Measurements from ENCODE around the gene CR2. TPM values are rescaled to one million over a fixed set of nuclear protein-coding genes. Genes with fewer than 3 reads are reported as not detected.

The CR2 gene
- total RNA-seq, 1 experiment from 2014 or later: 1.8 TPM

- peaks cover 11 to 15% of the 10 kb centered on the region in 2 experiments for H3K9me3 Mint-ChIP-seq
- H4K5ac ChIP-seq (ENCODE audit: insufficient read length, low read depth, low read length): no peak overlapping the region
- no peak overlapping the region for H2BK5ac ChIP-seq (ENCODE audit: insufficient read length, low read length)
- no peak overlapping the region for H3K14ac ChIP-seq (ENCODE audit: insufficient read depth, low read length)
- H3K79me2 ChIP-seq (ENCODE audit: insufficient read depth, low read length): no peaks in the 10 kb centered on the region
- 0 out of 2 replicates have a peak, but pooled peaks cover 1% of the 10 kb centered on the region for H3K27me3 ChIP-seq (ENCODE audit: insufficient read depth, low read length)
- H3K56ac ChIP-seq (ENCODE audit: insufficient read length, low read depth, low read length): no peak overlapping the region
- H4K91ac ChIP-seq (ENCODE audit: insufficient read length, low read depth, low read length): no peak overlapping the region
- no peak overlapping the region for H3K4ac ChIP-seq (ENCODE audit: low read depth, low read length)
- no peak overlapping the region for H3K9ac ChIP-seq (ENCODE audit: extremely low read depth, insufficient read length, low read length)
- H2AFZ ChIP-seq (ENCODE audit: low read length): no peak overlapping the region
- no peak overlapping the region for H3K18ac ChIP-seq (ENCODE audit: insufficient read length, low read depth, low read length)
- H3K27ac ChIP-seq (ENCODE audit: insufficient read length, low read depth, low read length): no peak overlapping the region
- H4K8ac ChIP-seq (replicated peaks; ENCODE audit: insufficient read length, low read depth, low read length): no peak overlapping the region
- no peak for DNase-seq
- H3K23ac ChIP-seq (ENCODE audit: insufficient read length, low read depth, low read length): no peak overlapping the region
- no peak overlapping the region for H2BK15ac ChIP-seq (ENCODE audit: low read depth, low read length)
- peaks cover 0 to 11% (median 5%) of the 10 kb centered on the region in 3 experiments; a peak in 5 of 7 replicates for H3K36me3 Mint-ChIP-seq (ENCODE audit: insufficient read depth in 1 of 3, low read depth in 3 of 3)
- H4K20me1 ChIP-seq (ENCODE audit: control insufficient read depth, insufficient read depth, insufficient read length): no peaks in the 10 kb centered on the region
- no peak overlapping the region for H3K4me2 ChIP-seq (ENCODE audit: insufficient read depth, insufficient read length, low read length)
- H2BK20ac ChIP-seq (ENCODE audit: low read depth, low read length, poor library complexity, severe bottlenecking): no peak overlapping the region
- H3K4me3 Mint-ChIP-seq: no peak overlapping the region
- no peaks in the 10 kb centered on the region for H3K9me3 ChIP-seq (ENCODE audit: control insufficient read depth, low read depth, low read length)
- no peak overlapping the region for H3K27ac Mint-ChIP-seq
- H2AK5ac ChIP-seq (ENCODE audit: insufficient read length, low read length): no peak overlapping the region
- no peak overlapping the region for H2BK12ac ChIP-seq (ENCODE audit: insufficient read length, low read depth, low read length)
- H3K23me2 ChIP-seq (ENCODE audit: insufficient read length, low read depth, low read length, poor library complexity, severe bottlenecking): no peaks in the 10 kb centered on the region
- H3K4me1 Mint-ChIP-seq: peaks cover 2% of the 10 kb centered on the region in 2 experiments; a peak in 3 of 4 replicates
- no peak overlapping the region for H2BK120ac ChIP-seq (ENCODE audit: low read depth, low read length, poor library complexity, severe bottlenecking)
- H3K79me1 ChIP-seq (ENCODE audit: insufficient read depth, low read depth, low read length, poor library complexity, severe bottlenecking): no peaks in the 10 kb centered on the region
- peaks cover 11% of the 10 kb centered on the region for H3K27me3 Mint-ChIP-seq (ENCODE audit: low read depth)
- no peaks in the 10 kb centered on the region for H3K4me1 ChIP-seq (ENCODE audit: insufficient read depth, low read length)
- WGBS (ENCODE audit: extremely low coverage, insufficient read length, low lambda C conversion rate): no CpG with 5 or more reads among the region's 2 CpGs
- TF ChIP-seq CTCF (conservative IDR thresholded peaks at IDR 0.05): no peak
- H3T11ph ChIP-seq (ENCODE audit: low read length): no peak overlapping the region
Observed at GRCh38 chr1:207429963-207430362, 24.2 kb upstream of the CR2 start.

Data from H9 (cell line).